Adrenal gland (tissue), 5 donors: Measurements from ENCODE around the gene URB2.

ENCODE experiments used
- CTCF ChIP-seq, 6 experiments: fragments of 450-650 bp in 4 of 6; fragments of 200-600 bp in 2 of 6; sonication (generic) in 1 of 6; IDR thresholded peaks; 1 replicate in 5 of 6; 2 replicates in 1 of 6; pipeline versions ENCODE4 v1.5.1 to v1.8.0; 2016 to 2021; ENCODE audit warnings: antibody characterized with exemption in 6 of 6, mild to moderate bottlenecking in 2 of 6, moderate library complexity in 1 of 6
- POLR2A ChIP-seq, 2 donors: fragments of 450-650 bp; IDR thresholded peaks; one replicate each; pipeline ENCODE4 v1.6.1; 2017; ENCODE audit warnings: antibody characterized with exemption in 2 of 2, mild to moderate bottlenecking in 2 of 2, moderate library complexity in 1 of 2
- donor health status: DM: no; HTN: no; CAD: no.

DNA sequence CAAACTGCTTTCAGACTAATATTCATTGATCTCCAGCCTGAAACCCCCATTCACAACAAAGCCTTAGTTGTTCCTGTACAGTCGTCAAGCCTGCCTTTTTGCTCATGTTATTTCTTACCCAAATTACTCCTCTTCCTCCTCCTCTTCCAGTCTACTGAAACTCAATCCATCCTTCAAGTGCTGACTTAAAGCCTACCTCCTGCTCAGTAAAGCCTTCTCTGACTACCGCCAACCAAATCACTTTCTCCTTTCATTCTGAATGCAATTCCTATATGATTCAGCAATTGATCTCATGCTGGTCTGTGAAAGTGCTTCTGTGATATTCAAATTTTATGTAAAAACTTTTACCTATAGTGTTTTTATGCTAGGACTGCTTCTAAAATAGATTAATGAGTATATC is 18.7 kb upstream of the URB2 start:
- no peak for TF ChIP-seq CTCF (IDR thresholded peaks at IDR 0.05)
- TF ChIP-seq POLR2A (IDR thresholded peaks at IDR 0.05), result no peak
